ENCODE results near the gene TREX2.

TREX2 gene

DNA sequence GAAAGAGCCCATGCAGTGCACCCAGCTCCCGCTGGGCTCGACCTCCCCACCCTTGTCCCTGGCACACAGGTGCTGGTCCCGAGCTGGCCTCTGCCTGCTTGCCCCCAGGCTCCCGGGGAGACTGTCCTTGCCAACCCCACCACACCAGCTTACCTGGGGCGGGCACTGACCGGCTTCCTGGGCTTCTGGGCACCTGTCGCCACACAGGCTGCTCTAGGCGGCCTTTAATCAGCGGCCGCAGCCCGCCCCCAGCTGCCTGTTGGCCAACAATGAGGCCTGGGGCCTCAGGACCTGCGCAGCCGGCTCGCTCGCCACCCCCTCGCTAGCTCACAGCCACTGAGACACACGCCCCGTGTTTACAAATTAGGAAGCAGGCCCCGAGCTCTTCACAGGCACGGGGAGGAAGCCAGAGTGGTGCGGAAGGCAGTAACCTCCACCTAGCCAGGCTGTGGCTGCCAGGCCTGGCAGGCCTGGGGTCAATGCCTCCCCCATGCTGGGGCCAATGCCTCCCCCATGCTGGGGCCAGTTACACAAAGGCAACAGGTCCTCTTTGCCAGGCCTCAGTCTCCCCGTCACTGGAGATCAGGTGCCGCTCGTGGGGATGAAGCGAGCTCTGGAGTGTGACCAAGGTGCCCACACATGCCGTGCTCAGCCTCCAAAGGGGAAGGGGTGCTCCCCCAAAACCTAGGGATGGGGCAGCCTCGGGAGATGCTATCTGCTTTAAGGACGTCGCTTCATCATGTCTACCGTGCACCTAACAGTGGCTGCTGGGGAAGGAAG is at the start of gene TREX2:
TSS of gene TREX2 (minus strand) at position 201 of the 780 bp plus-strand sequence. CDS start 626 bp downstream, outside the sequence.
- H3K36me3 Mint-ChIP-seq (ENCODE audit: low read depth), result peaks cover 2% of the 10 kb centered on the region
- no peaks in the 10 kb centered on the region for H3K4me1 Mint-ChIP-seq (ENCODE audit: low read depth)
- no peak within 1 kb of the TSS for H3K4me3 Mint-ChIP-seq

DNA sequence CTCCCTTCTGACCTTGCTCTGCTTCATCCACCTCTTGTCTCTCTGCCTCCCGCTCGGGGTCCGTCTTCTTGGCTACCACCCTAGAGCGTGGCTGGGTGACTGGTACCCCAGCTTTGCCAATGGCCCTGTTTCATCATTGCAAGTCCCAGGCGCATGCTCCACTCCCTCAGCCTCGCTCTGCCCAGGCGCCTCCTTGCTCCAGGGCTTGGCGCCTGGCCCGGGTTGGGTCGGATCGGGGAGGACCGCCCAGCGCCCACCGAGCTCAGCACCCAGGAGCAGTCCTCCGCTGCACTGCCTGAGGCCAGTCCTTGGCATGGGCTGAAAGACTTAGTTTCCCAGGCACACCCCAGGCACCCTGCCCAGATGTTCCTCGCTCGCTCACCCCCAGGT is 49.5 kb upstream of the TREX2 start:
- H3K27me3 Mint-ChIP-seq (ENCODE audit: low read depth), result no peaks in the 10 kb centered on the region
- DNase-seq (ENCODE audit: low spot score), result no peak
- no peak overlapping the region for H3K4me3 Mint-ChIP-seq
- H3K4me1 Mint-ChIP-seq (ENCODE audit: low read depth), result no peaks in the 10 kb centered on the region
- H3K27ac Mint-ChIP-seq, result no peak overlapping the region
- no peaks in the 10 kb centered on the region for H3K36me3 Mint-ChIP-seq (ENCODE audit: low read depth)
- H3K9me3 Mint-ChIP-seq, result no peaks in the 10 kb centered on the region

More for the DNA sequence above, at the start of gene TREX2:
- H3K27me3 Mint-ChIP-seq (ENCODE audit: low read depth), result no peaks in the 10 kb centered on the region
- DNase-seq (ENCODE audit: low spot score), result no peak
- H3K9me3 Mint-ChIP-seq, result no peaks in the 10 kb centered on the region
- no peak within 1 kb of the TSS for H3K27ac Mint-ChIP-seq

GRCh38 chrX:153494541-153495361 is 48.9 kb upstream of the TREX2 start, which contains the start of gene BGN:
Gene BGN (plus strand): TSS chrX:153494980. CDS start chrX:153504632, 9,652 bp downstream.
- H3K36me3 Mint-ChIP-seq (ENCODE audit: low read depth), result no peaks in the 10 kb centered on the region
- H3K27ac Mint-ChIP-seq, result no peak within 1 kb of the TSS
- H3K9me3 Mint-ChIP-seq, result no peaks in the 10 kb centered on the region
- no peaks in the 10 kb centered on the region for H3K27me3 Mint-ChIP-seq (ENCODE audit: low read depth)
- DNase-seq (ENCODE audit: low spot score), result no peak
- H3K4me3 Mint-ChIP-seq, result no peak within 1 kb of the TSS
- no peaks in the 10 kb centered on the region for H3K4me1 Mint-ChIP-seq (ENCODE audit: low read depth)

DNA sequence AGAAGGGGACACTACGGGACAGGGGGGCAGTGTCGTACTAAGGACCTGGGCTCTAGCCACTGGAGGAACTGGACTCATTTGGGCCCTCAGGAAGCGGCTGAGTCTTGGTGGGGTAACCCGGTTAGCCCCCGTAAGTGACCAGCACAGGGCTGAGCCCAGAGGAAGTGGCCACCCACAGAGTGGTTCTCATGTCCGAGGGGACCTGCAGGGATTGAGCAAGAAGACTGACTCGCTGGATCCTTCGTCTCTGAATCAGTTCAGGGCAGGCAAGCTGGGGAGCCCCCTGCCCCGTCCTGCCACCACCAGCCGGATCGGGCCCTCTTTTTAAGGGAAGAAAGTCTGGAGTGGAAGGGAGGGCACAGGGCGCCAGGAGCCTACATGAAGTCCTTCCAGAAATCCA is 48.2 kb upstream of the TREX2 start:
- H3K9me3 Mint-ChIP-seq, result no peaks in the 10 kb centered on the region
- no peak for DNase-seq (ENCODE audit: low spot score)
- H3K4me1 Mint-ChIP-seq (ENCODE audit: low read depth), result no peaks in the 10 kb centered on the region
- no peaks in the 10 kb centered on the region for H3K27me3 Mint-ChIP-seq (ENCODE audit: low read depth)
- H3K27ac Mint-ChIP-seq, result no peak overlapping the region
- H3K4me3 Mint-ChIP-seq, result no peak overlapping the region
- H3K36me3 Mint-ChIP-seq (ENCODE audit: low read depth), result no peaks in the 10 kb centered on the region

- Mint-ChIP-seq H3K27ac (no peak overlapping the region), H3K4me1 (ENCODE audit: low read depth) (no peaks in the 10 kb centered on the region), H3K27me3 (ENCODE audit: low read depth) (no peaks in the 10 kb centered on the region), H3K36me3 (ENCODE audit: low read depth) (no peaks in the 10 kb centered on the region), H3K4me3 (no peak overlapping the region), H3K9me3 (no peaks in the 10 kb centered on the region)
- DNase-seq (ENCODE audit: low spot score), result no peak
Observed at GRCh38 chrX:153493085-153493484, 47.2 kb upstream of the TREX2 start.

DNA sequence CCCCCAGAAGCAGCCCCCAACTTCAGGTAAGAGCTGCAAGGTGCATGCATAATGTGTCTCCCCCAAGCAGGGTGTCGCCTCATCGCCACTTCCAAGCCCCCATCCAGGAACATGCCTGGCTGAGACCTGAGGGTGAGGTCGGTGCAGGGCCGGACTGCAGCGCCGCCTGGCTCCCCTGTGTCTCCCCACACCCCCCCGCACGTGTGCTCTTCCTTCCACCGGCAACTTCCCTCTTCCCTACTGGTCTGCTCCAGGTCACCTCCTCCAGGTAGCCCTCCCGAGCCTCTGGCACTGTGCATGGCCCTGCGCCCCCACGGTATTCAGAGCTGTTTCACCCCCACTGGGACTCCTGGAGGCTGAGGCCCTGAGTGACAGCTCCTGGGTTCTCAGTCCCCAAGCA is 46.7 kb upstream of the TREX2 start:
- no peak overlapping the region for H3K27ac Mint-ChIP-seq
- no peaks in the 10 kb centered on the region for H3K4me1 Mint-ChIP-seq (ENCODE audit: low read depth)
- H3K27me3 Mint-ChIP-seq (ENCODE audit: low read depth), result no peaks in the 10 kb centered on the region
- H3K36me3 Mint-ChIP-seq (ENCODE audit: low read depth), result no peaks in the 10 kb centered on the region
- no peak overlapping the region for H3K4me3 Mint-ChIP-seq
- no peaks in the 10 kb centered on the region for H3K9me3 Mint-ChIP-seq
- no peak for DNase-seq (ENCODE audit: low spot score)

GRCh38 chrX:153491918-153492317 is 46.1 kb upstream of the TREX2 start:
- Mint-ChIP-seq H3K36me3 (ENCODE audit: low read depth) (no peaks in the 10 kb centered on the region), H3K4me1 (ENCODE audit: low read depth) (no peaks in the 10 kb centered on the region), H3K27me3 (ENCODE audit: low read depth) (no peaks in the 10 kb centered on the region), H3K4me3 (no peak overlapping the region), H3K9me3 (no peaks in the 10 kb centered on the region), H3K27ac (no peak overlapping the region)
- DNase-seq (ENCODE audit: low spot score), result no peak

- Mint-ChIP-seq H3K27me3 (ENCODE audit: low read depth) (no peaks in the 10 kb centered on the region), H3K4me3 (no peak overlapping the region), H3K27ac (no peak overlapping the region), H3K4me1 (ENCODE audit: low read depth) (no peaks in the 10 kb centered on the region), H3K9me3 (no peaks in the 10 kb centered on the region), H3K36me3 (ENCODE audit: low read depth) (no peaks in the 10 kb centered on the region)
- DNase-seq (ENCODE audit: low spot score), result no peak
Observed at GRCh38 chrX:153491351-153491914, 45.6 kb upstream of the TREX2 start.

DNA sequence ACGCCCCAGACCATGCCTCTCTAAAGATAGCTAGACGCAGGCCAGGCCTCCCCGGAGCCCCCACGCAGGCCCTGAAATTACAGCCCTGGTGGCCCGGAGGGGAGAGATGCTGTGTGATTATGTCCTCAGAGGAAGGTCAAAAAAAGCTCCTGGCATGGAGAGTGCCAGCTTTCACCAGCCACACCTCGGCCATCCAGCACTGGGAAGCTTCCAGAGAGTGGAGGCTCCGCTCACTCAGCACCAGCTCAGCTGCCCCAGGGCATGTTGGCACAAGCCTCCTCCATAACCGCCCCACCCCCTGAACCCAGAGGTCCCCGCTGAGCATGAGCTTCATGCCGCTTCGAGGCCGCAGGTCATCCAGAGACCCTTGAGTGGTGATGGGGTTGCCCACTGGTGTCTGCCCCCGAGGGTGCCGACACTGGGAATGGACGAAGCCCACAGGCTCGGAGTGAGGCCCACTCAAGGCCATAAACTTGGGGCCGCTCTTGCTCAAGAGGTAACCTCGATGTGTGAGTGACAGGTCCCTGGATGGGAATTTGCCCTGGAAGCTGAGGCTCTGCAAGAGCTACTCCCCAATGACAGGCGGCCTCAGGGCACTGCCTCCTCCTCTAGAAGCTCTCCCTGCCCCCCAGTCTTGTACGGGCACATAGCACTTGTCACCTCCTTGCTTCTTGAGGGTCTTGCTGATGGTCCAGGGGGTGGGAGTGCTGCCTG is 44.5 kb upstream of the TREX2 start:
- Mint-ChIP-seq H3K27ac (no peak overlapping the region), H3K9me3 (no peaks in the 10 kb centered on the region), H3K36me3 (ENCODE audit: low read depth) (no peaks in the 10 kb centered on the region), H3K27me3 (ENCODE audit: low read depth) (no peaks in the 10 kb centered on the region), H3K4me1 (ENCODE audit: low read depth) (no peaks in the 10 kb centered on the region), H3K4me3 (no peak overlapping the region)
- DNase-seq (ENCODE audit: low spot score), result no peak

GRCh38 chrX:153488231-153488914 is 42.5 kb upstream of the TREX2 start:
- Mint-ChIP-seq H3K27ac (no peak overlapping the region), H3K4me3 (no peak overlapping the region), H3K4me1 (ENCODE audit: low read depth) (no peaks in the 10 kb centered on the region), H3K36me3 (ENCODE audit: low read depth) (no peaks in the 10 kb centered on the region), H3K9me3 (no peaks in the 10 kb centered on the region), H3K27me3 (ENCODE audit: low read depth) (no peaks in the 10 kb centered on the region)
- DNase-seq (ENCODE audit: low spot score), result no peak

DNA sequence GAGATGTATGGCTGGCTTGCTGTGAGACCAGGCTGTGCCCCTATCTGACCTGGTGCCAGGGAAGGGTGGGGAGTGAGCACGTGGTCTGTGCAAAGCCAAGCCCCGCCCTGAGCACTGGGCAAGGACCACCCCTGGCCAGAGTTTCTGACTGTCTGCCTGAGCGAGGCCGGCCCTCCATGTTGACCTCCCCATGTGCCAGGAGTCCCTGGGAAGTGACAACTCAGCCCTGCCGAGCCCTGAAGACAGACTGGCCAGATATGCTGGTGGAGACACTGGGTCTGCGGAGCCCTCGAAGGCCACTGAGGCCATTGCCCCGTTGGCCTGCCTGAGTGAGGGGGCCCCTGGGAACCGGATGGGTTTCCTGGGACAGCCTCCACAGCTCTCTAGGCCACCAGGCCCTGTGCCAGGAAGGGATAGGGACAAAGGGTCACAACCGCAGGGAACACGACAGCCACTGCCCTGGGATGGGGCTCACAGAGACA is 41.8 kb upstream of the TREX2 start:
- Mint-ChIP-seq H3K36me3 (ENCODE audit: low read depth) (no peaks in the 10 kb centered on the region), H3K4me1 (ENCODE audit: low read depth) (no peaks in the 10 kb centered on the region), H3K4me3 (no peak overlapping the region), H3K27ac (no peak overlapping the region), H3K27me3 (ENCODE audit: low read depth) (no peaks in the 10 kb centered on the region), H3K9me3 (no peaks in the 10 kb centered on the region)
- no peak for DNase-seq (ENCODE audit: low spot score)

GRCh38 chrX:153486171-153486570 is 40.3 kb upstream of the TREX2 start:
- no peak overlapping the region for H3K4me3 Mint-ChIP-seq
- H3K9me3 Mint-ChIP-seq, result no peaks in the 10 kb centered on the region
- no peaks in the 10 kb centered on the region for H3K27me3 Mint-ChIP-seq (ENCODE audit: low read depth)
- H3K36me3 Mint-ChIP-seq (ENCODE audit: low read depth), result no peaks in the 10 kb centered on the region
- no peak overlapping the region for H3K27ac Mint-ChIP-seq
- no peaks in the 10 kb centered on the region for H3K4me1 Mint-ChIP-seq (ENCODE audit: low read depth)
- DNase-seq (ENCODE audit: low spot score), result no peak

DNA sequence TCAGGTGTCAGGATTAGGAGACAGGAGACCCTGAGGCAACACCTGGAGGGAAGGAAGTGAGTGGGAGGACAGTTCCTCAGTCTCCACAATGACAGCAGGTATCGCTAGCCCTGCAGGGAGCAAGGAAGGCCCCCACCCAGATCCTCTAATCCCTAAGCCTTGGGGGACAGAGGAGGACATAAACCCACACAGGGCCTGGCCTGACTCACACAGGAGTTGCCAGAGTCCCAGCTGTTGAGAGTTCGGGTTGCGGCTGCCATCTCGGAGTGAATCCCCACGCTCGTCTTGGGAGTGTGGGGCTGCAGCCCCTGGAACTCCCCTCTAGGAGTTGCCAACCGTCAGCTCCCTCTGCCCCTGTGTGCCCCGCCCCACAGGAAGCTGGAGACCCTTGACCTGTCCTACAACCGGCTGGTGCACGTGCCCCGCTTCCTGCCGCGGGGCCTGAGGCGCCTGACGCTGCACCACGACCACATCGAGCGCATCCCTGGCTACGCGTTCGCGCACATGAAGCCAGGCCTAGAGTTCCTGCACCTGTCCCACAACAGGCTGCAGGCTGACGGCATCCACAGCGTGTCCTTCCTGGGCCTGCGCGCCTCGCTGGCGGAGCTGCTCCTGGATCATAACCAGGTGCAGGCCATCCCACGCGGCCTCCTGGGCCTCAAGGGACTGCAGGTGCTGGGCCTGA is 39.7 kb upstream of the TREX2 start:
- no peak for DNase-seq (ENCODE audit: low spot score)
- no peak overlapping the region for H3K27ac Mint-ChIP-seq

More for the DNA sequence above, 39.7 kb upstream of the TREX2 start:
- Mint-ChIP-seq H3K4me3 (no peak overlapping the region), H3K9me3 (no peaks in the 10 kb centered on the region), H3K36me3 (ENCODE audit: low read depth) (no peaks in the 10 kb centered on the region), H3K27me3 (ENCODE audit: low read depth) (no peaks in the 10 kb centered on the region), H3K4me1 (ENCODE audit: low read depth) (no peaks in the 10 kb centered on the region)

All from T-helper 2 cell treated with Interferon-gamma antibody and Interleukin-4, amounts not matched to agents 5 μg/mL and 100 μg/mL, for 36 hours (primary cell).